ENCODE data around the gene ATG9A.

GRCh38 chr2:219218732-219219701, 10.4 kb downstream of the ATG9A start, which contains the start of gene ABCB6:
- TF ChIP-seq CTCF (IDR thresholded peaks at IDR 0.05; ENCODE audit: insufficient read depth, low read depth, low read length) (no peak), EZH2 (IDR thresholded peaks at IDR 0.05; ENCODE audit: insufficient read depth, low read length) (no peak)

All from astrocyte (in vitro differentiated cells and primary cell).